NT2/D1 (cell line): Measurements from ENCODE around the gene KRTAP2-3.

Experiments
- SUZ12 ChIP-seq: IDR thresholded peaks from 2 replicates; pipeline ENCODE4 v1.6.1; 2011; ENCODE audit not compliant: insufficient read length, insufficient read depth; ENCODE audit errors: extremely low read depth
- YY1 ChIP-seq: IDR thresholded peaks from 2 replicates; pipeline ENCODE4 v1.6.1; 2011; ENCODE audit not compliant: insufficient read length, insufficient read depth
- ZNF274 ChIP-seq: IDR thresholded peaks from 2 replicates; pipeline ENCODE4 v1.6.1; 2011; ENCODE audit warnings: mild to moderate bottlenecking, low read depth, low read length

DNA sequence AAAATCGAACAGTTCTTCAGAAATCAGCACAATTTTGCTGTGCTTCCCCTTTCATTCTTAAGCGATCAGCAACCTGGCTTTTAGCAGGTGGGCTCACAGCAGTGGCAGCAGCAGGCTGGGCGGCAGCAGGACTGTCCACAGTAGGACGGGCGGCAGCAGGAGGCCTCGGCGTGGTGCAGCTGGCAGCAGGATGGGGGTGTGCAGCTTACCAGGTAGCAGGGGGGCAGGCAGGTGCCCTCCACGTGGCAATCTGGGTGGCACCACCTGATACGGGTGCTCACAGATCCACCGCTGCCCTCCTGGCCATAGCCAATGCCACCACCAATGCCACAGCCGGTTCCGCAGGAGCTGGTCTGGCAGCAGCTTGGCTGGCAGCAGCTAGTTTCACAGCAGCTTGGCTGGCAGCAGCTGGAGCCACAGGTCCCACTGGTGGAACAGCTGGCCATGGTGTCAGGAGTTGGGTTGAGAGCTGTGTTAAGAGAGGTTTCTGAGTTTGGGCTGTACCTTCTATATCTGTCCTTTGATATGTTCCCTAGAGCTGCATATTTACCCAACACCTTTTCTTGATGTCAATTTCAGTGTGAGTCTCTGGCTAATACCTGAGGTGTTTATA, 30.2 kb downstream of the KRTAP2-3 start, which contains the start of gene KRTAP1-4:
- TF ChIP-seq ZNF274 (no peak), YY1 (no peak), SUZ12 (no peak)
